Mesodermal cell (in vitro differentiated cells): Measurements from ENCODE around the gene IQGAP2.

Experiments used
- H3K27ac ChIP-seq: 2 replicates; pipeline ENCODE4 v1.7.0; 2013; ENCODE audit warnings: mild to moderate bottlenecking, low read depth, low read length, moderate library complexity; ENCODE audit not compliant: severe bottlenecking
- H3K36me3 ChIP-seq: 2 replicates; pipeline ENCODE4 v1.7.1; 2013; ENCODE audit warnings: mild to moderate bottlenecking, low read length, moderate library complexity; ENCODE audit not compliant: control insufficient read depth, insufficient read depth
- H3K4me1 ChIP-seq: one replicate; pipeline ENCODE4 v1.7.1; 2013; ENCODE audit warnings: mild to moderate bottlenecking, low read length; ENCODE audit not compliant: insufficient read depth, control insufficient read depth, poor library complexity, severe bottlenecking
- H3K4me3 ChIP-seq: 2 replicates; pipeline ENCODE4 v1.7.0; 2013; ENCODE audit warnings: low read length, control low read depth, mild to moderate bottlenecking; ENCODE audit not compliant: insufficient read depth, poor library complexity, severe bottlenecking; ENCODE audit errors: extremely low read depth
- H3K9me3 ChIP-seq: 2 replicates; pipeline ENCODE4 v1.7.1; 2013; ENCODE audit warnings: mild to moderate bottlenecking, low read length, moderate library complexity; ENCODE audit not compliant: control insufficient read depth
- WGBS, 2 experiments: methylation state at CpG; one replicate each; pipeline ENCODE4 v1.1.5; 2013; ENCODE audit warnings: missing lambda C conversion rate in 2 of 2; ENCODE audit not compliant: insufficient coverage in 2 of 2; 5-methylcytosine and 5-hydroxymethylcytosine counted together

Gene IQGAP2

DNA sequence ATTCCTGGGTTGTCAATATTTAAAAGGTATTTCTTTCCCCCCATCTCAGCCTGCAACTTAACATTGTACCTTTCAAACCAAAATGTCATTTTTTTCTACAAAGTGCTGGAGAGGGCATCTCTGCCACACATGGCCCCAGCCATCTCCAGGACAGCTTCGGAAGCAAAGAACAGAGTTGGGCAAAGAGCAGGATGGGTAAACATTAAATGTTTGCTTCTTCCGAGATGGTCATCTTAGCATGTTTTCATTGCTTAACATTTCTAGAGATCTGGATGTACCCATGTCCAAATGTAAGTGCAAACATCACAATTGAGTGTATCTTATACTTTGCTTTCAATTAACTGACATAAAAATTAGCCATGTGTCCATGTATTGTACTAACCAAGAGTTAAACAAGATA, 234.4 kb downstream of the IQGAP2 start:
- no peaks in the 10 kb centered on the region for H3K9me3 ChIP-seq
- H3K36me3 ChIP-seq, result no peaks in the 10 kb centered on the region
- H3K4me1 ChIP-seq, result peaks cover 7% of the 10 kb centered on the region
- H3K27ac ChIP-seq, result no peak overlapping the region
- H3K4me3 ChIP-seq, result no peak overlapping the region
- WGBS, 2 experiments, result 92 to 100% methylated on average over 1 to 2 of the region's 2 CpGs

DNA sequence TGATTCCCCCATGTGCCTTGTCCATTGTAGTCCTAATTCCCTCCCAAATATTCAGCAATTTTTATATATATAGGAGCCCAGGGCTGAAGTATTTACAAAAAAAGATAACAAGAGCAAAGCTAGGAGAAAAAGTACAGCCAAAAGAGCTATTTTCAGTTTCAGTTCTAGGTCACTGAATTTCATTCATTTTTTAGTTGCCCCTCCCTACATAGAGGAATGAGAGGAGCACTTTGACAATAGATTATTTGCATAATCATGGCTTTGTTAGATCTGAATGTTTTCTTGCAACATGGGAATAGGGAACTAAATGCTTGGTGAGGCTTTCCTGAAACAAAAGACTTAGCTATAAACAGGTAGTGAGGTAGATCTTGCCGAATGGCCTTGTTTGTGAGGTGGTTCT, 235.4 kb downstream of the IQGAP2 start:
- H3K4me1 ChIP-seq, result peaks cover 16% of the 10 kb centered on the region
- no peaks in the 10 kb centered on the region for H3K36me3 ChIP-seq
- 57 to 100% methylated on average over 1 of the region's 1 CpG for WGBS, 2 experiments

DNA sequence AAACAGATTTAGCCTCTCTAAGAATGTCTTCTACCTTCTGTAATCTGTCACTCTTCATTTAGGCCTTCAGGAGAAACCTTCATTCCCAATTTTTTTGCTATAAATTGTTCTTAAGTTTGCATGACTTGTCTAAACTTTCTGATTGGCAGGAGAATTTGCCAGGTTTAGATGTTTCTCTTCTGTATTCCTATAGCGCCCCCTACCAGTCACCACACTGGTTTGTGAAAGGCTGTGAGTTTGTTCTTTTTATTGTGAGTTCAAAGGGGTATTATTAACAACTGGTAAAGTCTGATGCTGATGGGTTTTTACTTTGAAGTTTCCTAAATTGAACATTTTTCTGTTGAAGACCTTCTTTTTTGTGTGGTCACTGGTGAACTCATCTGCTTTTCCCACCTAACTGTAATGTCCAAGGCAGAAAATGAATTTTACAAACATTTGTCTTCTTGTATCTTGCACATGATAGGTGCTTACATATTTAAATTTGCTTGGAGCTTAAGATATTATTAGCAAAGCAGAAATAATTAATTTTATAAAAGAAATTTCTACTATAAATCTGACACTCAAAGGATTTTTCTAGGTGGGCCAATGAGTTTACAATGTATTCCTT, 238.5 kb downstream of the IQGAP2 start:
- no CpG with 5 or more reads among the region's 1 CpG for WGBS, 2 experiments
- Histone ChIP-seq H3K27ac (no peak overlapping the region), H3K36me3 (no peaks in the 10 kb centered on the region), H3K4me1 (peaks cover 17% of the 10 kb centered on the region), H3K4me3 (no peak overlapping the region), H3K9me3 (no peaks in the 10 kb centered on the region)

More for the DNA sequence above, 235.4 kb downstream of the IQGAP2 start:
- no peak overlapping the region for H3K27ac ChIP-seq
- H3K9me3 ChIP-seq, result no peaks in the 10 kb centered on the region
- H3K4me3 ChIP-seq, result no peak overlapping the region

DNA sequence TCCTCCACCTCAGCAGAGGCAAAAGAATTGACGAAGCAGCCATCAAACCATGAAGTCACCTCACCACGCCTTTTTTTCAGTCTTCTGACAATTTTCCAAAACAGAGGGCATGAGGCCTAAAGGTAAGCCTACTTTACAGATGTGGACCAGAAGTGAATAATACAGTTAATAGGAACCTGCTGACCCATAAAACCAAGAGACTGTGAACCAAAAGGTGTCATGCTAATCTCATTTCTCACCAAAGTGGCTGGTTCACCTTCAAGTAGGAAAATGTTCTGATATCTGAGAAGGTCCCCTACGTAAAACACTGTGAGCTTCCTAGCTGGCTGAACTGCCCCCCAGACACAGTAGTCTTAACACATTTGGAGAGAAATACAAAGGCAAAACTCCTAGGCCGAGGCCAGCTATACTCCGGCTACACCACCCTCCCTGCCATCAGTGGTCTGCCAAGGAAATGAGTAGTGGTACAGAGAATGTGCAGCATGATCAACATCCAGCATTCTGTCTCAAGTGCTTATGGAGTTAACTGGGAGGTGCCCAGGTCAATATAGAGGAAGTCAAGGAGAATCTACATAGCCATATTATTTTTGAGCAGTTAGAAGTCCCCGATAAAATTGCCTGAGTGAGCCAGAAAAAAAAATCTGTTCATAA, 239.4 kb downstream of the IQGAP2 start:
- 85% methylated on average over 2 of the region's 6 CpGs; no CpG with 5 or more reads in 1 of the 2 experiments for WGBS, 2 experiments
- H3K36me3 ChIP-seq, result no peaks in the 10 kb centered on the region
- peak overlapping the region; percentile 46 for H3K27ac ChIP-seq

DNA sequence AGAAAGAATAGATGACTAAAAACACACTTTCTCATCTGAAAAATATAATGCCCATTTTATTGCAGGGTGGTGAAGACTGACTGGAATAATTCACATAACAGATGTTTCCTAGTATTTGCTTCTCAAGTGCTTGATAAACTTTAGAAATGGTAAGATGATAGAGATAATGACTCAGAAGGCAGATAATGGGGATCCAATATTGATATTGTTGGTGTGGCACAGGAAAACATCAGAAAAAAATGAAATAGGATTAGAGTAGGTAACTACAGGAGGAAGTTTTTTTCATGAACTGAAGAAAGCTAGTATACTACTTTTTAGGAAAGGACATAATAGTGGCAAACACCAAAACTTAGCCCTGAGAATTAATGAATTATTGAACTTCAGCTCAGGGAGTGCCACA, 240.3 kb downstream of the IQGAP2 start:
- H3K9me3 ChIP-seq, result no peaks in the 10 kb centered on the region
- no peak overlapping the region for H3K4me3 ChIP-seq

More for the DNA sequence above, 239.4 kb downstream of the IQGAP2 start:
- no peaks in the 10 kb centered on the region for H3K9me3 ChIP-seq
- H3K4me1 ChIP-seq, result peaks cover 17% of the 10 kb centered on the region
- no peak overlapping the region for H3K4me3 ChIP-seq

DNA sequence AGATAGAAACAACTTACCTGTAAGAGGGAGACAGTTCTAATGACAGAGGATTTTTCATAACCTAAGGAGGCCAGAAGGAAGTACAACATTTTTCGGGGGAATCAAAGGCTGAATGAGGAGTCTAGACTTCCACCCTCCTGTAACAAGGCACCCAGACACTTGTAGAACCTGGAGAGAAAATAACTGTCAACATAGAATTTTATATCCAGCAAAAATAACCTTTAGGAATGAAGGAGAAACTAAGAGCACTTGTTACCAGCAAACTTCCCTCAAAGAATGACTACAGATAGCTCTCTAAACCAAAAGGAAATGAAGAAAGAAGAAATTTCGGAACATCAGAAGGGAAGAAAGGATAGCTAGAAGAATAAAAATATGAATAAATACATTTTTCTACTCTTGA, 246.1 kb downstream of the IQGAP2 start:
- Histone ChIP-seq H3K9me3 (peaks cover 11% of the 10 kb centered on the region), H3K4me1 (no peaks in the 10 kb centered on the region), H3K4me3 (no peak overlapping the region), H3K27ac (no peak overlapping the region), H3K36me3 (no peaks in the 10 kb centered on the region)
- WGBS, 2 experiments, result 100% methylated on average over 1 of the region's 2 CpGs; no CpG with 5 or more reads in 1 of the 2 experiments

More for the DNA sequence above, 240.3 kb downstream of the IQGAP2 start:
- H3K27ac ChIP-seq, result no peak overlapping the region
- H3K4me1 ChIP-seq, result peaks cover 17% of the 10 kb centered on the region
- no peaks in the 10 kb centered on the region for H3K36me3 ChIP-seq

DNA sequence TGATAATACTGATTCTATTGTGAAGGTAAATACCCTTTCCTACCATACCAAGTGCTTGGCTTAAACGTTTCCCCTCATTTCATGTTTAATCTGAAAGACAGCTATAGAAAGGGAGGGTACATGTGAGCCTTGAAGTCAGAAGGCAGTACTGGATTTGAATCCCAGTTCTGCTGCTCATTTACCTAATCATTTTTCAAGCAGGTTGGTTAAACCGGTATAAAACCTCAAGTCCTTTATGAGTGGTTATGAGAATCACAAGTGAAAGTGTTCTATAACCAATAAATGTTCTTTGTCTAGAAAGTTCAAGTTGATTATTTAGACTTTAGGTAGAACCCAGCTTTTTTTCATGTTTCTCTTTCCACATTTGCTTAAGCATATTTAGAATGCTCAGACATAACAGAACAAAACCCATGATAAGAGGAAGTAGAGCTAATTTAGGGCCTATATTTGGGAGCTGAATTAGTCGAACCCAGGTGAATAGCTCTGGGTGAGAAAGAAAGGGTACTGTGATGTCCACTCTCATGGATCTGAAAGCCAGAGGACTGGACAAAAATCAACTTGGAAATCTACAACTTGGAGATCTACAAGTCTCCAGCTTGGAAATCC, 249.8 kb downstream of the IQGAP2 start:
- Histone ChIP-seq H3K9me3 (peaks cover 11% of the 10 kb centered on the region), H3K4me1 (no peaks in the 10 kb centered on the region), H3K4me3 (no peak overlapping the region), H3K36me3 (no peaks in the 10 kb centered on the region), H3K27ac (no peak overlapping the region)
- 83 to 92% methylated on average over 1 to 2 of the region's 3 CpGs for WGBS, 2 experiments

DNA sequence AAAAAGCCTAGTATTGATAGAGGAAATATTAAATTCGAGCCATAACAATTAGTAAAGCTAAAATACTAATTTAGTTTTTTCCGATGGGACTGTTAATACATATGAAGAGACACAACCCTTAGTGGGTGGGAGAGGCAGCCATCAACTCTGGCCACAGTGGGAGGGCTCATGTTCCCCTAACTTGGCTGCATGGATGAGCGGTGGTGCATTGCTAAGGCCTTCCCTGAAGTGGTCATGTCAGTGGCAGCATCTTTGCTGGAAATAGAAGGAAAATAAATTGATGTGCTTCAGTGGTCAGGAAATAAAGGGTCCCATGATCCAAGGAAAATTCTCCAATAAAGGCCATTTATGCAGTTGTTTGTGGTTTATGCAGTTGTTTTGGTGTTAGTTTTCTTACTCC, 254.0 kb downstream of the IQGAP2 start:
- Histone ChIP-seq H3K27ac (no peak overlapping the region), H3K36me3 (no peaks in the 10 kb centered on the region), H3K4me1 (no peaks in the 10 kb centered on the region), H3K4me3 (no peak overlapping the region), H3K9me3 (no peaks in the 10 kb centered on the region)
- 93 to 100% methylated on average over 1 to 2 of the region's 3 CpGs for WGBS, 2 experiments

DNA sequence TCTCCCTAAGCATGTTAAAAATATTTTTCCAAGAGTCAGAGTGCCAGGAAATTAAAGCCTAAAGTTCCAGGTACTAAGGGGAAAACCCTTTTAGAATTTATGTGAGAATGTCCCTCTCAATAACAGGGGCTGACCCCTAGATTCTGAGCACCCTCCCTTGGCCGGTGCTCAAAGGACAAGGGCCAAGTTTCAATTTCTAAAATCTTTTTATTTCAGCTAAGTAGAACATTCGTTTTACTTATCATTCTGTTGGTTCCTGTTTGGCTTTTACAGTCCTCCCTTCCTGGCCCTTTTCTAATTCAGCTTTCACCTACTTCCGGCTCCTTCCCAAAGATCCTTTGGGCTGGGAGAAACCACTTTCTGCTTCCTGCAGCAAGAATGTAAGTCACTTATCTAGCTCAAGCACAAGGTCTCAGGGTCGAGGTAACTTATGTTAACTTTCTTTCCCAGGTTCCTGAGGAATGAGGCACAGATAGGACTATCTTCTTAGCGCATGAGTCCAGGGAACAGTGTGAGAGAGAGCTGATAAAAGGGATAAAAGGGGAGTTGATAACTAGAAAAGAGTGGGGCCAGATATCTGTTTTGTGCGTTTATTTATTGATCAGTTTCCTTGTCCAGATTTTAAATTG, 254.7 kb downstream of the IQGAP2 start:
- no peak overlapping the region for H3K4me3 ChIP-seq
- peak overlapping the region; percentile 52 for H3K27ac ChIP-seq
- no peaks in the 10 kb centered on the region for H3K4me1 ChIP-seq
- H3K9me3 ChIP-seq, result no peaks in the 10 kb centered on the region
- no peaks in the 10 kb centered on the region for H3K36me3 ChIP-seq
- 78 to 79% methylated on average over 5 of the region's 6 CpGs for WGBS, 2 experiments

DNA sequence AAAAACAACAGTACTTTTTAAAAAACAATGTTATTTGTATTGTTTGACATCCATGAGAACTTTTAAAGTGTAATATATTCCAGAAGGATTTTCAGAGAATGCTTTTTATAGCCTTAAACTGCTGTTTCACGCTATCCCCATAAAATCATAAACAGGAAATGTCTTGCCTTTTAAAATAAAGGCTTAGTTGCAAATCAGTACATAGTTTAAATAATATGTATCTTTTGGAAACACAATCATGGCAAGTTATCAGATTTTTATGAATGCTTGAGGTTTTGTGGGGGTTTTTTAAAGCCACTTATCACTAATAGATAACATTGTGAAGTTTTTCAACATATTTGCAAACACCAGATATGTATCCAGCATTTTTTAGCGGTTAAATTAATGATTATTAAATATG, 257.3 kb downstream of the IQGAP2 start:
- no peaks in the 10 kb centered on the region for H3K4me1 ChIP-seq
- no peaks in the 10 kb centered on the region for H3K9me3 ChIP-seq
- H3K36me3 ChIP-seq, result no peaks in the 10 kb centered on the region
- no CpG with 5 or more reads among the region's 2 CpGs for WGBS, 2 experiments
- no peak overlapping the region for H3K4me3 ChIP-seq
- no peak overlapping the region for H3K27ac ChIP-seq
